HG03064 (cell line): ENCODE measurements around the gene TLE3.

ENCODE experiments used
- ATAC-seq: cut with Tn5 transposase; IDR thresholded peaks from one replicate; pipeline ENCODE4 v1.9.1; 2021; ENCODE audit warnings: low read depth; ENCODE audit not compliant: unreplicated experiment

Gene TLE3

GRCh38 chr15:70035051-70035718, 62.5 kb downstream of the TLE3 start:
- no peak for ATAC-seq

- no peak for ATAC-seq
These were observed 63.1 kb downstream of the TLE3 start for GRCh38 chr15:70034596-70034995.

- no peak for ATAC-seq
These were observed 63.6 kb downstream of the TLE3 start for GRCh38 chr15:70034141-70034540.

- no peak for ATAC-seq
These were observed 64.1 kb downstream of the TLE3 start for GRCh38 chr15:70033529-70034140.

DNA sequence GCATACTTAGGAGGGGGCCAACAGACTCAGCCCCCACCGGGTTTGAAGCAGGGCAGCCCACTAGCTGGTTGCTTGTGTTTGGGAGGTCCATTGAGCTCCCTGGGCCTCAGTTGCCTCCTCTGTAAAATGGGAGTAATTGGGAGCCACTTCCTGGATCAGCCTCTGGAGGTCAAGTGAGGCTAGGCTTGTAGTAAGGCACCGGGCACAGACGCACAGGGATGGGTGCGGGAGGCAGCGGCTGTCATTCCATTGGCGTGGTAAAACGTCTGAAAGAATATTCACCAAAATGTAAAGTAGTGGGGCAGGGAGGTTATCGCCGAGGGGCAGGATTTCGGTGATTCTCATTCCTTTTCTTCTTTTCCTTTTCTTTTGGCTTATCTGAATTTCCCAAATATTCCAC, 64.6 kb downstream of the TLE3 start:
- ATAC-seq = no peak

DNA sequence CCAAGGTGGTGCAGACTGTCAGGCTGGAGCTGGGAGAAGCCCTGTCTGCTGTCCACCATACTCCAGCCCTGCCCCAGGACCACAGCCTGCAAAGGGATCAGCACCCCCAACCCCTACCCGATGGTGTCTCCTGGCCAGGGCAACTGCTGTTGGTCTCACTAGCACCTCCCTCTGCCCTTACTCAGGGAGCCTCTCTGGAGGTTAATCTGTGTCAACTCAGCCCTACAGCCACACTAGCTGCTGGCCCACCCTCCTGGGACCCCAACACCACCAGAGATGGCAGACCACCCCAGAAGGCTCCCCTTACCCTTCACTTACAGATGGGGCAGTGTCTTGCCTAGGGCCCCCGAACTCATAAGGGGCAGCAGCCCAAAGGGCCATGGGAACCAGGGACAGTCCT, 65.2 kb downstream of the TLE3 start:
- ATAC-seq = no peak

GRCh38 chr15:70031713-70032112, 66.0 kb downstream of the TLE3 start:
- no peak for ATAC-seq

GRCh38 chr15:70031261-70031660, 66.5 kb downstream of the TLE3 start:
- no peak for ATAC-seq

DNA sequence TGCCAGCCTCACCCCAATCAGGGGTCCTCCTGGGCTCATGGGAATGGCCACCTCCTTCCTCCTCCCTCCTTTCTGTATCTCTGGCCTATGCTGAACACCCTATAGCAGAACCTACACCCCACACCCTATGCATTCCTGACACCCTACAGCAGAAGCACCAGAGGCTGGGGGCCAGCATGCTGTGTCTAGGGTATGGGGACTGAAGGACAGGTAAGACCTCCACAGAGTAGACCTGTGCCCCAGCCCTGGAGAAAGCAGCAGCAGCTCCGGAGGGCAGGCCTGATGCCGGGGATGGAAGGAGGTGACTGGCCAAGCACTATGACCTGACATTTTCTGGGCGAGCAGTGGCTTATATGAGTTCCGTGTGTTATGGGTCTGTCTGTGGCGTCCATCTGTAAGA, 66.9 kb downstream of the TLE3 start:
- ATAC-seq = no peak

DNA sequence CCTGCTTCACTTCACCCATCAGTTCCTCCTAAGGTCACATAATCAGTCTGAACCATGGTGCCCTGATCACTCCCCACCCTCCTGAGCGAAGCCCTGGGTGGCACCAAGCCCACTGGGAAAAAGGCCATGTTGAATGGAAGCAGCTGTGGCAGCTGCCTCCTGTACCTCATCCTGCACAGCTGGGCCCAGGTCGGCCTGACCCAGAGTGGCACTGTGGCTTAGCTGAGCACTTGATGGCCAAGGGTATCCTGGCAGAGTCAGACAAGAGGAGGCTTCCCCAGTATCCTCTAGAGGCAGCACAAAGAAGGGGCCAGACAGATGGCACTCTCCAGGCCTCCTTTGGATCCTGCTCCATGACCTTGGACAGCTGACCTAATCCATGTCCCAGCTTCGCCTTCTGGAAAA, 68.4 kb downstream of the TLE3 start:
- ATAC-seq = no peak

DNA sequence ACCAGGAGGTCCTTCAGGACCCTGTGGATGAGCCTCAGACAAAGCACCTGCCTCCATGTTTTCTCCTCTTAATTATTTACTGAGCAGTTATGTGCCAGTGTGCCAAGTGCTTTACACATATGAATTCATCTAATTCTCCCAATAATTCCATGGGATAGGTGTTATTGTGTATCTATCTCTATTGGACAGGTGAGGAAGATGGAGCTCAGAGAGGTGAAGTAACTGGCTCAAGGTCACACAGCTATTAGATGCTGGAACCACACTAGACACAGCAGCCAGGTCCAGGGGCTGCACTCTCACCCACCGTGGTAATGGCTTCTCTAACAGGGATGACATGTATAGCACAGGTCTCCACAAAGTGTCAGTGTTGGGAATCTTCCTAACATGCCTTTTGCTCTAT, 70.2 kb downstream of the TLE3 start:
- no peak for ATAC-seq

DNA sequence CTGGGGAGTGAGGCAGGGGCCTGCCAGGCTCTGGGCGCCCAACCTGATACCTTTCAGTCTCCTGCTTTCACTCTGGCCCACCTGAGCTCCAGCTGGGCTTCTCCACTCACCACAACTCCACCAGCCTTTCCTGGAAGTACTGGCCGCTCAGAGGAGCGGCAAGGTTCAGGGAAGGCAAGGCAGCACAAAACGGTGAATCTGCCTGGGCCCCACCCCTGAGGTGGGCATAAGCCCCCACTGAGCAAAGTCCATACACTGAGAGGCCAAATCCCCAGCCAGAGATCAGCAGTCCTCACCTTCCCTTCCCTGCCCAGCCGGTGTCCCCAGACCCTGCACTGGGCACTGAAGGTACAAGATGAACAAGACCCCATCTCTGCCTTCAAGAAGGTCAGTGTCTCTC, 70.7 kb downstream of the TLE3 start:
- no peak for ATAC-seq

- ATAC-seq = no peak
These were observed 72.1 kb downstream of the TLE3 start for GRCh38 chr15:70025413-70026296.

- ATAC-seq = no peak
These were observed 73.2 kb downstream of the TLE3 start for GRCh38 chr15:70024521-70024920.

DNA sequence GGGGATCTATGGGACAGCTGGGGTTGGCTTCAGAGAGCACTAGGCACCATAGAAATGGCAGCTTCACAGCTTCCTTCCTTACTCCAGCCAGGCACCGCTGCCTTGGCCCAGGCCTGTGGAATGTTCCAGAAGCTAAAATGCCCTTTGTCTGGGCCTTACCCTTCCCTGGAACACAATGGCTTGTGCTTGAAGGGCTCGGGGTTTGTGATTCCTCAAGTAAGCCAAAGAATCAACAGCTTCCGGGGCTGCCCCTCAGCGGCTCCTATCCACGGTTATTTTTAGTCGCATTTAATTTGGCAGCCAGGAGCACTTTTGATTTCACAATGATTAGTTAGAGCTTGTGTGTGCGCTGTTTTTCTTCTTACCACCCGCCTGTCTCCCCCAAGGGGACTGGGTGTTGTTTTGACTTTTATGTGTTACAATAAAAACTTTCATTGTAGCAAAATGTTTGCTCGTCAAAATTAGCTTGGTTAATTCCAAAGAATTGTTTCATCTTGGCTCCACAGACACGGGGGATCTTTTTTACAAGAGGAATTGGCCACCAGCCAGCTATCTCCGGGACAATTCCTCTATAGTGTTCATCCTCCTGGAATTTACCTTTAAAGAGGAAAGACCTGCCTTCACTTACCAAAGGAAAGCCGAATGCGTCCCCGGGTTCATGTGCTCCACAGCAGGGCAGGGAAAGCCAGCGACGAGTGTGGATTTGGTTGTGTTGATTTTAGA, 73.8 kb downstream of the TLE3 start:
- ATAC-seq = no peak

DNA sequence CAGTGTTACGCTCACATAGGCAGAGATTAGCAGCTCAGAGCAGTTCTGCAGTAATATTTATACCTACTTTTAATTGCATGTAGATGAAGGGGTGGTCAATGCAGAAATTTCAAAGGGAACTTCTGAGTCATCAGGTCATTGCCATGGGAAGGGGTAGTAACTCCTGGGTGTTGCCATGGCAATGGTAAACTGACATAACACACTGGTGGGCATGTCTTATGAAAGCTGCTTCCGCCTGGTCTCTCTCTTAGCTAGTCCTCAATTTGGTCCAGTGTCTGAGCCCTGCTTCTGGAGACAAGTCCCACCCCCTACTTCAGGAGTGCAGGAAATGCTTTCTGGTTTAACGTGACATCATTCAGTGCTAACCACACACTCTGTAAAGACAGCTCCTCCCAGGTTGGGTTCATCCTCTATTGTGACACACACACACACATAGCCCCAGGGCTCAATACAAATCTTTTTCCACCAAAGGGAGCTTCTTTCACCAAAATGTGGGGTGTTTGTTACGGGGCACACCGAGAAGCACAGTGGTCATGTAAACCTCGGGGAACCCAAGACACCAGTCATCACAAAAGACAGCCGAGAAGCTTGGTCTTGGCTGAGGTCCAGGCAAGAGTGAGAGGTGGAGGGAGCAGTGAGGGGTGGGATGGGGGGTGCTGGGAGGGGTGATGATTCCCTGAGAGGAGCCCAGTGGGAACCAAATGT, 74.5 kb downstream of the TLE3 start:
- peak; percentile 73 for ATAC-seq

DNA sequence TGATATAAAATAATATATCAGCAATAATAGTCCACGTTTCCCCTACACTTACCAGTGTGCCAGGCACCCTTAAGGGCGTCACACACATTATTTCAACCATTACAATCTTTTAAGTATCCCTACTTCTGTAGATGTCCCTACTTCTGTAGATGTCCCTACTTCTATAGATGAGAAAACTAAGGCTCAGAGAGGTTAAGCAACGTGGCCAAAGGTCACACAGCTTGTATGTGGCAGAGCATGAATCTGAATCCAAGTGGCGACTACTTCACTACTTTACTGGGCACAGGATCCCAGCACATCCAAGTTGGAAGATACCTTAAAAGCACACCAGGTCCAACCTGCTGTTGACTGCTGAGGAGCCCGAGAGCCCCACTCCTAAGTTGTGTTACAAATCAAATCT, 77.5 kb downstream of the TLE3 start:
- ATAC-seq = no peak

DNA sequence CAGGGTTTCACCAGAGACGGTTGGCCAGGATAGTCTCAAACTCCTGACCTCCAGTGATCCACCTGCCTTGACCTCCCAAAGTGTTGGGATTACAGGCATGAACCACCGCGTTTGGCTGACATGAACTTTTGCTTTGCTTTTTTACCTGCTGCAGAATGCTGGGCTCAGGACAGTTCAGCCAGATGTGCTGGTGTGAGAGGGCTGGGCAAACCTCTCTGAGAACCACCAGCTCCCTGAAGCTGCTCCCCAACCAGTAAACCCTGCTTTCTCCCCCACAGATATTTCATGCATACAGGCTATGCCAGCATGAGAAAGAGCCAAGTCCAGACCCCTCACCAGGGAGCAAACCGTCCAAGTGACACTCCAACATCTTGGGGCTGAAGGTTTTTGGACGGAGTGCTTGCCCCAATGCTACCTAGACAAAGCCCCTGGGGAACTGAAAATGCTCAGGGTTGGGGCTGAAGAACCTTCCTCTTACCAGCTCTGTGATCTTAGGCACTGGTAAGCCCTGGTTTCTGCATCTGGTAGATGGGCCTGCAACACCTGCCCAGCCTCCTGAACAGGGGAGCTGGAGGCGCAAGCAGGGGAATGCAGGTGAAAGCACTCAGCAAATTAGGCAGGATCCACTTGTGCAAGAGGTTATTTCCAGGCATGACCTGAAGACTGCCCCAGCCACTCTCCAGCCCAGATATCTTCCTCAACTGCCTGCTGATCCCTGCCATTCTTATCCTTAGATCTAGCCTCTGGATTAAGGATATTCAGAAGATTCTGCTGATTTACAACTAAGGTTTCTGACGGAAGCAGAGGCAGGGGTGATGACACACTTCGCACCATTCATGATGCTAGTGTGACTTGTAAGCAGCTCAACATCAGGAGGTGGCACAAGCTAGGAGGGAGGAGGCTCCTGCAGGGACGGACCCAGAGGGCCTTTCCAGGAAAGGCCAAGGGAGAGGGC, 78.8 kb downstream of the TLE3 start:
- ATAC-seq = no peak

GRCh38 chr15:70017801-70018200, 79.9 kb downstream of the TLE3 start:
- ATAC-seq = no peak
